IPS-18a (cell line): ENCODE measurements around the gene PPFIA2.

ENCODE experiments used
- H3K27ac ChIP-seq: one replicate; pipeline ENCODE4 v1.5.1; 2013; ENCODE audit warnings: low read length
- H3K27me3 ChIP-seq: one replicate; pipeline ENCODE4 v1.6.1; 2013; ENCODE audit warnings: mild to moderate bottlenecking, low read length; ENCODE audit not compliant: control insufficient read depth, insufficient read depth
- H3K36me3 ChIP-seq: one replicate; pipeline ENCODE4 v1.6.1; 2013; ENCODE audit warnings: low read depth, low read length; ENCODE audit not compliant: control insufficient read depth
- H3K4me1 ChIP-seq: one replicate; pipeline ENCODE4 v1.6.1; 2013; ENCODE audit warnings: low read depth, low read length; ENCODE audit not compliant: control insufficient read depth
- H3K4me3 ChIP-seq: one replicate; pipeline ENCODE4 v1.5.1; 2013; ENCODE audit warnings: low read length
- H3K9ac ChIP-seq: one replicate; pipeline ENCODE4 v1.6.1; 2013; ENCODE audit warnings: mild to moderate bottlenecking, low read length, moderate library complexity
- H3K9me3 ChIP-seq: one replicate; pipeline ENCODE4 v1.6.1; 2013; ENCODE audit warnings: low read depth, low read length; ENCODE audit not compliant: control insufficient read depth

PPFIA2 gene

DNA sequence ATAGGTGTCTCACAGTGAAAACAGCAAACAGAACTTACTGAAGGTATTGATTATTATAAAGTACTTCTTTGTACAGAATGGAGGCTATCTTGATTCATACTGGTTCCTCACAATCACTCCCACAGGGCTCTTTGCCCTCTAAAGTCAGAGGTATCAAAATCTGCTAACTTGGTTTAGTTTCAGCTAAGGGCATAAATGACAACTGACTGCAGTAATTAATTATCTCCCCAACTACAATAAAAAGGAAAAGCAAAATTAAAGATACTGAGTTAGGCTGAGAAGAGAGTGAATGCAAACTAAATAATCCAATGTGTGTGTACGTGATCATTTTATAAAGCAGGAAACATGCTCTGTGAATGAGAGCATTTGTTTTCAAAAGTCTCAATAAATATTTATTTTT is 342.6 kb downstream of the PPFIA2 start:
- no peak overlapping the region for H3K27ac ChIP-seq
- no peaks in the 10 kb centered on the region for H3K36me3 ChIP-seq
- H3K27me3 ChIP-seq: no peaks in the 10 kb centered on the region
- no peak overlapping the region for H3K4me3 ChIP-seq
- no peaks in the 10 kb centered on the region for H3K9me3 ChIP-seq
- no peaks in the 10 kb centered on the region for H3K4me1 ChIP-seq
- no peak overlapping the region for H3K9ac ChIP-seq

DNA sequence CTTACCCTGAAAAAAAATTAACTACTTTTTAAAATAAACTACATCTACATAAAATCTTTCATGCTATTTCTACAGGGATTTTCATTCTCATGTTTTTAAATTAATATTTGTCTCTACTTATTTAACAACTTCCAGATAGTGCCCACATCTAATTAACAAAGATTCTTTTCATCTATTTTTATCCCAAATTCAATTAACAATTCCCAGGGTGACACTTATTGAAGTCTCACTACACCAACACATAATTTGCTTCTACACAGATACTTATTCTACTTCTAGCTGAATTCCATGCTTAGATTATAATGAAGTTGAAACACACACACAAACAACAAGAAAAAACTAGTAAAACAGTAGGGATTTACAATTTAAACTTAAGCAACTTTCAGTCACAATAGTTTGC is 344.7 kb downstream of the PPFIA2 start:
- H3K9ac ChIP-seq: no peak overlapping the region
- peaks cover 4% of the 10 kb centered on the region for H3K4me1 ChIP-seq
- no peaks in the 10 kb centered on the region for H3K9me3 ChIP-seq
- H3K27ac ChIP-seq: no peak overlapping the region
- no peaks in the 10 kb centered on the region for H3K27me3 ChIP-seq
- H3K36me3 ChIP-seq: no peaks in the 10 kb centered on the region
- H3K4me3 ChIP-seq: no peak overlapping the region

DNA sequence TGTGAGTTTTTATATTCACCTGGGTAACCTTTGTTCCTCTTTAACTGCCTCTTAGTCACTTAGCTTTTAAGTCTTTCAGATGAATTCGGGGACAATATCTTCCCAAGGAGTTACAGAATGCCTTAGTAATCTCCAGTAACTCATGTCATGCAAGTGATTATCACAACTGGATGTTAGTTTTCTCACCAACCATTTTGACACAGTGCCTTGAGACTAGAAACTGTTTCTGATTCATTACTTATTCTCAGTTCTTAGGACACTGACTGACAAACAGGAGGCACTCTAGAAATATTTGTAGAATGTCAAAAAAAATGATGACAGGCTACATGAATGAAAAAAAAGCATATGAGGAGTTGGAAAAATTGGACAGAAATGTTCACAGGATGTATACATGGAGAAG is 346.2 kb downstream of the PPFIA2 start:
- H3K4me3 ChIP-seq: no peak overlapping the region
- H3K4me1 ChIP-seq: peaks cover 4% of the 10 kb centered on the region
- H3K27ac ChIP-seq: no peak overlapping the region
- H3K9me3 ChIP-seq: no peaks in the 10 kb centered on the region
- no peaks in the 10 kb centered on the region for H3K27me3 ChIP-seq
- H3K9ac ChIP-seq: no peak overlapping the region
- H3K36me3 ChIP-seq: no peaks in the 10 kb centered on the region

DNA sequence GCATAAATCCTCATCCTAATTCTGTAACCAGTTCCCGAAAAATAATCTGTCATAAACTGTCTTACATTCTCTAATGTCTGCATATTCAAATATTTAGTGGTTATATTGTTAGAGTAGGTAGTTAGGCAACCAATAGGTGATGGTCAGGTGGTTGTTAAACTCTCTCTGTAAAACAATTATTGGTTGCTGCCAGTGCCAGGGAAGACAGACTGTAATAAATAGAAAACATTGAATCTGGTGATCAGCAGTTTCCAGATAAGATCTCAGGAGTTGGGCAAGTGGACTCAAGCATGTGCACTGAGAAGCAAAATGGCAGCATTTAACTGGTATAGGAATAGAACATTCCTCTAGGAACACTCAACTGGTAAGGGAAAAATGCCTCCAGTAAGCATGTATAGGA is 355.8 kb downstream of the PPFIA2 start:
- no peaks in the 10 kb centered on the region for H3K9me3 ChIP-seq
- H3K4me1 ChIP-seq: no peaks in the 10 kb centered on the region
- H3K36me3 ChIP-seq: no peaks in the 10 kb centered on the region
- H3K9ac ChIP-seq: no peak overlapping the region
- no peak overlapping the region for H3K27ac ChIP-seq
- no peak overlapping the region for H3K4me3 ChIP-seq
- H3K27me3 ChIP-seq: no peaks in the 10 kb centered on the region

DNA sequence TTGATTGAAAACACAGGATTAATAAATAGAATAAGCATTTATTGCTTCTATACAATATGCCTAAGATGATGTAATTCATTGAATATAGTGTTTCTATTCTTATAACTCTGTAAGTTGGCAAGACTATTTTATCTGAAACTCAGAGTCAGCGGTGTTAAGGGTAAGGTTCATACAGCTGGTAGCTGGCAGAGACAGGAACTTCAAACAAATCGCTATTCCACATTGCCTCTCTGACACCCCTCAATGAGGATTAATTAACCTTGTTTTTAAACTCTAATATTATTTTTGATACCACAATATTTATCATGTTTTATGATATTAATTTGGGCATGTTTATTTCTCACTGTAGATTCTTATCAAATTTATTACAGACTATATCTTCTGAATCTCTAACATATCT is 357.9 kb downstream of the PPFIA2 start:
- H3K9ac ChIP-seq: no peak overlapping the region

DNA sequence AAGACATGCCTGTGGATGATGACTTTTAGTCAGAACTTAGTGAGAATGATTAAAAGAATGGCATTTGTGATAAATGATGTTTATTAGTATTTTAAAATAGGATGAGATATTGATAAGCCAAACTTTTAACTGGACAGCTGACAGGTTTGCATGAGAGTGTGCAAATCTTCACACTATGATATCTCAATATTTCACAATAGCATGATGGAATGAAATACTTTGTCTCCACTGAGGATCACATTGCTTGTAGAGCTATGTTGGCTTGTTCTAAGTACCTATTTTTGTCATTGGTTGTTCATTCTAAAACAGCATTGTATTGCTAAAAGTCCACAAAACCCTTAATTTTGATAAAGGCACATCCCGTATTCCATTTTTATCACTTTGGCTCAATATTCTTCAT is 359.1 kb downstream of the PPFIA2 start:
- no peaks in the 10 kb centered on the region for H3K36me3 ChIP-seq
- H3K9me3 ChIP-seq: no peaks in the 10 kb centered on the region
- H3K4me1 ChIP-seq: no peaks in the 10 kb centered on the region
- H3K27ac ChIP-seq: no peak overlapping the region
- H3K4me3 ChIP-seq: no peak overlapping the region
- H3K9ac ChIP-seq: no peak overlapping the region
- no peaks in the 10 kb centered on the region for H3K27me3 ChIP-seq

More for the DNA sequence above, 357.9 kb downstream of the PPFIA2 start:
- H3K27me3 ChIP-seq: no peaks in the 10 kb centered on the region
- no peak overlapping the region for H3K27ac ChIP-seq
- no peaks in the 10 kb centered on the region for H3K9me3 ChIP-seq
- no peaks in the 10 kb centered on the region for H3K36me3 ChIP-seq
- no peaks in the 10 kb centered on the region for H3K4me1 ChIP-seq
- no peak overlapping the region for H3K4me3 ChIP-seq

DNA sequence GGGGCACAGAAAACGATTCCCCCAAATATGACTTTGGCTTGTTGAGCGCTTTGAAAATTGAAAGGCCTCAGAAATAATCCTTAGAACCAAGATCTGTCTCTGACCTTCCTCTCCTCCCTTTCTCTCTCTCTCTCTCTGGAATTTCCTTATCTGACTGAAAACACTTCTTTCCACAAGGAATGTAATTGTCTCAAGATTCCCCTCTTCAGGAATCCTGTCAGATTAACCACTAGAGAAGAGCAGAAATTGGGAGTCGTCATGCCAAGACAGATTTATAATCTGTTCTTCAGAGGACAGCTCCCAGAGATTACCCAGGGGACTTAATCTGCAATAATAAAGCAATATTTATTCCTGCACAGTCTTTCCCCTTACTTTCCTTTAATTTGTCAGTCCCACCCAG is 363.7 kb downstream of the PPFIA2 start:
- Histone ChIP-seq H3K36me3 (no peaks in the 10 kb centered on the region), H3K27me3 (no peaks in the 10 kb centered on the region)

DNA sequence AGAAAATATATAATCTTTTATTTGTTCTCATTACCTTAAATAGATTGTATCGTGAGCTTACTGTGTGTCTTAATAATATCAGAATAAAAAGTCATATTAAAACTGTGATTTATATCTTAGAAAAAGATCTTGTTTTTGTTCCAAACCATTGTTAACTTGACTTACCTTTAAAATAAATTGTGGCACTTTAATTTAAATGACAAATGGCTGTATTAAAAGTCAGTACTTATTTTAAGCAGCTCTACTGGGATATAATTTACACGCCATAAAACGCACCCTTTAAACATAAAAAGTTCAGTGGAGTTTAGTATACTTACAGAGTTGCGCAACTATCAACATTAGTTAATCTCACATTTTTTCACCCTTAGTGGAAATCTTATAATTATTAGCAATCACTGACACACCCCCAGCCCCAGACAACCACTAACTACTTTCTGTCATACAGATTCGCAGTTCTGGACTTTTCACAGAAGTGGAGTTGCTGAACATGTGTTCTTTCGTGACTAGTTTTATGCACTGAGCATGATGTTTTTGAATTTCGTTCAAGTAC is 369.5 kb downstream of the PPFIA2 start:
- H3K9me3 ChIP-seq: no peaks in the 10 kb centered on the region
- no peak overlapping the region for H3K4me3 ChIP-seq
- no peaks in the 10 kb centered on the region for H3K4me1 ChIP-seq
- H3K27me3 ChIP-seq: no peaks in the 10 kb centered on the region
- H3K27ac ChIP-seq: no peak overlapping the region
- no peaks in the 10 kb centered on the region for H3K36me3 ChIP-seq
- no peak overlapping the region for H3K9ac ChIP-seq

More for the DNA sequence above, 363.7 kb downstream of the PPFIA2 start:
- Histone ChIP-seq H3K4me1 (no peaks in the 10 kb centered on the region), H3K9ac (no peak overlapping the region), H3K4me3 (no peak overlapping the region), H3K27ac (no peak overlapping the region), H3K9me3 (no peaks in the 10 kb centered on the region)

DNA sequence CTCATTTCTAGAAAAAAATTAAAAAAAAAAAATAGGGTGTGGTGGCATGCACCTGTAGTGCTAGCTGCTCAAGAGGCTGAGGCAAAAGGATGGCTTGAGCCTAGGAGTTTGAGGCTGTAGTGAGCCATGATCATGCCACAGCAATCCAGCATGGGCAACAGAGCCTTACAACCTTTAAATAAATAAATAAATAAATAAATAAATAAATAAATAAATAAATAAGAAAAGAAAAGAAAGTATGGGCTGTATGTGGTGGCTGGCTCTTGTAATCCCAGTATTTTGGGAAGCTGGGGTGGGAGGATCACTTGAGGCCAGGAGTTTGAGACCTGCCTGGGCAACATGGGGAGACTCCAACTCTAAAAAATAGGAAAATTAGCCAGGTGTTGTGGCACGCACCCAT is 373.0 kb downstream of the PPFIA2 start:
- Histone ChIP-seq H3K9me3 (no peaks in the 10 kb centered on the region), H3K27ac (no peak overlapping the region), H3K4me3 (no peak overlapping the region), H3K4me1 (no peaks in the 10 kb centered on the region), H3K36me3 (no peaks in the 10 kb centered on the region), H3K27me3 (no peaks in the 10 kb centered on the region), H3K9ac (no peak overlapping the region)

DNA sequence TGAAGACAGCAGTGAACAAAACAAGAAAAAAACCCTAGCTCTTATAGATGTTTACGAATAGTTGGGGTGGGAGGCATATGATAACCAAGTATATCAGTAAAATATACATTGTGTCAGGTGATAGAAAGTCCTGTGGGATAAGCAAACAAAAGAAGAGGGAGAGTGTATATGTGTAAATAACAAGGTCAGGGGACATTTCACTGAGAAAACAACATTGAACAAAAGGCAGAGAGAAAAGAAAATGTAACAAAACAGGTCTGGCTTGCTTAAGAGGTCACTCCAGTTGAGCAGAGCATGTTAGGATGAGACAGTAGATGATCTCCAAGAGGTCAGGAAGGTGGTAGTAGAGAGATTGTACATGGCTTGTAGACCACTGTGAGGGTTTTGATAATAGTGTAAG is 377.2 kb downstream of the PPFIA2 start:
- Histone ChIP-seq H3K27ac (no peak overlapping the region), H3K27me3 (no peaks in the 10 kb centered on the region), H3K36me3 (no peaks in the 10 kb centered on the region), H3K9me3 (no peaks in the 10 kb centered on the region), H3K4me3 (no peak overlapping the region), H3K9ac (no peak overlapping the region), H3K4me1 (no peaks in the 10 kb centered on the region)

DNA sequence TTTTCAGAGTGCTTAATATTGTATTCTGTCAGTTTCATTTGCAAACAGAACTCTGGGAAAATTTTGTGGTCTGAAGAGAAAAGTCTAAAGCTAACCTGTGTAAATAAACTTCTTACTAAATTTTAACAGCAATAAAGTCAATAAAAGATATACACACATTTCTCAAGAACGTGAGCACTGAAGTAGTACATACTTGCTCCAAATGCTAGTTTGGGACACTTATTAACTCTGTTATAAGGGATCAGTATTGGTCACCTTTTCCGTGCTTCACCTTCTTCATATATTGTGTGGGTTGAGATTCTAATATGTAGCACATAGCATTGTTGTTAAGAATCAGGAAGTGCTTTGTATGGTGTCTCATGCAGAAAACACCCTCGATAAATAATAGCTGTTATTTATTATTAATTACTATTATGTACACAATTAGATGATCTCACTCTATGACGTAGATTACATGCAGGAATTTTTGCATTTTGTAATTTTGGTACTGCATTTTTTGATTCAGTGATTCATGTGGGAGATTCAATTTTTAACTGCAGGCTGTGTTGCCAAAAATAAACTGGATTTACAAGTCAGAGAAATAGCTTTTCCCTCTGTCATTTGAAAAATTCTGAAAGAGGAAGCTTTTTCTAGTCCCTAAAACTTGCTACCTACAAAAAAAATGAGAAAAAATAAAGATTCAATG is 380.4 kb downstream of the PPFIA2 start:
- no peaks in the 10 kb centered on the region for H3K4me1 ChIP-seq
- no peak overlapping the region for H3K4me3 ChIP-seq
- no peaks in the 10 kb centered on the region for H3K27me3 ChIP-seq
- no peak overlapping the region for H3K27ac ChIP-seq
- no peak overlapping the region for H3K9ac ChIP-seq
- H3K36me3 ChIP-seq: no peaks in the 10 kb centered on the region
- no peaks in the 10 kb centered on the region for H3K9me3 ChIP-seq

DNA sequence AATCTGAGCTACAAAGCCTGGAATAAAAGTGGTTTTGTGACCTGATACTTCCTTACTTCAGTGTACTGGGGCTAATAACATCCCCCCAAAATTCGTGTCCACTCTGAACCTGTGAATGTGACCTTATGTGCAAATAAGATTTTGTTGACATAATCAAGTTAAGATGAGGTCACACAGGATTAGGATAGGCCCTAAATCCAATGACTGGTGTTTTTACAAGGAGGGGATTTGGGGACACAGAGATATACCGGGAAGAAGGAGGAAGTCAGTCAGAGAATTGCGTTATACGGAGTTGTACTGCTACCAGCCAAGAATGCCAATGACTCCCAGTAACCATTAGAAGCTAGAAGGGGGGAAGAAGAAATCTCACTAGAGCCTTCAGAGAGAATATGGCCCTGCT is 381.4 kb downstream of the PPFIA2 start:
- Histone ChIP-seq H3K27me3 (no peaks in the 10 kb centered on the region), H3K27ac (no peak overlapping the region), H3K4me1 (no peaks in the 10 kb centered on the region), H3K36me3 (no peaks in the 10 kb centered on the region), H3K4me3 (no peak overlapping the region), H3K9ac (no peak overlapping the region), H3K9me3 (no peaks in the 10 kb centered on the region)
